GM19463 (cell line): Measurements from ENCODE around the gene RUBCN.
"Not testable (repeated sequence)": the region's sequence is repeated elsewhere in the genome, so short reads cannot be mapped to it uniquely, and the experiment has no call there.

Experiments
- ATAC-seq: cut with Tn5 transposase; IDR thresholded peaks from one replicate; pipeline ENCODE4 v1.9.1; 2021; ENCODE audit warnings: mild to moderate bottlenecking, moderate library complexity; ENCODE audit not compliant: unreplicated experiment

RUBCN gene

DNA sequence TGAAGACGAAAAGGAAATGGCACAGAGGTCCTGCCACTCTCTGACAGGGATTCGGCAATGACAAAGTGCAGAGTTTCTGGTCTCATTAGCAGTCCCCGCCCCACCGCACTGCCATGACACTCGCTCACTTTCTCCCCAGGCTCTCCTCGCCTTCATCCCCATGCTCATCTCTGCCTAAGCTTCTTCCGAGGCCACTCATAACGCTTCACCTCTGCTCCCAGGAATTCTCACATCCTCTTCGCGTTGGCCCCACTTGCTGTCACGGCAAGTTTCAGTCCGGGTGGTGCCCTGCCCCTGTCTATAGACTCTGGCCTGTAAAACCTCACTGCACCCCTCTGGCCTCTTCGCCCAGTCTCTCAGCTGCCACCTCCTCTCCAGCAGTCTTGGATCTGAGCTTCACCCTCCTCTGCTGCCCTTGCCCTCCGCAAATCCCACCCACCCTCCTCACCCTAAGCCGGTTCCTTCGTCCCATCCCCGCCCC lies 654 bp downstream of the RUBCN start:
- ATAC-seq: peak; percentile 17

- ATAC-seq: peak; percentile 31
These were observed 1.9 kb downstream of the RUBCN start for GRCh38 chr3:197734667-197735318.

- ATAC-seq: no peak
These were observed 3.7 kb downstream of the RUBCN start for GRCh38 chr3:197733042-197733441.

- ATAC-seq: not testable (repeated sequence)
These were observed 5.2 kb downstream of the RUBCN start for GRCh38 chr3:197731483-197731882.

DNA sequence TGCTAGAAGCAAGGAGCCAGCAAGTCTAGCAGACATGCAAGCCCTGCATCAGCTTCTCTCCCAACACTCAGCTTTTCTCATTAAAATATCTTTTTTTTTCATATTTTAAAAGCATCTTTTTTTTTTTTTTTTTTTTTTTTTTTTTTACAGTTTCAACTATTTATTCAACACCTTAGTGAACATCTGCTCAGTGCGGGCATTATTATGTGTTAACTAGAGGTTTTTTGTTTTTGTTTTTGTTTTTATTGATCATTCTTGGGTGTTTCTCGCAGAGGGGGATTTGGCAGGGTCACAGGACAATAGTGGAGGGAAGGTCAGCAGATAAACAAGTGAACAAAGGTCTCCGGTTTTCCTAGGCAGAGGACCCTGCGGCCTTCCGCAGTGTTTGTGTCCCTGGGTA lies 5.9 kb downstream of the RUBCN start:
- not testable (repeated sequence) for ATAC-seq

- no peak for ATAC-seq
These were observed 6.5 kb downstream of the RUBCN start for GRCh38 chr3:197730200-197730599.

DNA sequence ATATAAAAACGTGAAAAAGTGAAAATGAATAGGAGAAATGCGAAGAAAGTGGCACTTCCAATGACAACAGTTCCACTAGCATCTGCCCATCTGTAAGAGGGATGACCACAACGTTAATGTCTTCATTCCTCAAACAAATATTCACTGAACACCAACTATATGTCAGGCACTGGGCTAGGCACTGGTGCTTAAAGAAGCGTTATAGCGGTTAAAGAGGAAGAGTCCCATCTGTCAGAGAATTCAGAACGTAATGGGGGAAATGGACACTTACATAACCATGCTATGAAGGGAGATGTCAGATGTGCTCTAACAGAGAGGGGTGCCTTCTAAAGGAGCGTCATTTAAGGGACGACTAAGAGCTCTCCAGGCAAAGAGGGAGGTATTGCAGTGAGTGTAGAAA lies 8.2 kb downstream of the RUBCN start:
- no peak for ATAC-seq

DNA sequence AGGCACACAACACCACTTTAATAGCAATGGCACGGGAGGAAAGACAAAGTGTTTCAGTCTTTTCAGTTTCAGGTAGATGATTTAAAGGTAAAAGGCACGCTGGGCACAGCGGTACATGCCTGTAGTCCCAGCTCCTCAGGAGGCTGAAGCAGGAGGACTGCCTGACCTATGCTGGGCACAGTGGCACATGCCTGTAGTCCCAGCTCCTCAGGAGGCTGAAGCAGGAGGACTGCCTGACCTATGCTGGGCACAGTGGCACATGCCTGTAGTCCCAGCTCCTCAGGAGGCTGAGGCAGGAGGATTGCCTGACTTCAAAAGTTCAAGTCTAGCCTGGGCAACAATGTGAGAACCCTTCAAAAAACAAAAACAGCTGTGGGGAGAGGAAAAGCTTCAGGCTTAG lies 8.8 kb downstream of the RUBCN start:
- ATAC-seq: not testable (repeated sequence)

GRCh38 chr3:197722734-197723133 lies 14.0 kb downstream of the RUBCN start:
- no peak for ATAC-seq

- ATAC-seq: no peak
These were observed 16.0 kb downstream of the RUBCN start for GRCh38 chr3:197720694-197721093.

- no peak for ATAC-seq
These were observed 17.8 kb downstream of the RUBCN start for GRCh38 chr3:197718891-197719290.

GRCh38 chr3:197714251-197714650 lies 22.5 kb downstream of the RUBCN start:
- ATAC-seq: no peak

DNA sequence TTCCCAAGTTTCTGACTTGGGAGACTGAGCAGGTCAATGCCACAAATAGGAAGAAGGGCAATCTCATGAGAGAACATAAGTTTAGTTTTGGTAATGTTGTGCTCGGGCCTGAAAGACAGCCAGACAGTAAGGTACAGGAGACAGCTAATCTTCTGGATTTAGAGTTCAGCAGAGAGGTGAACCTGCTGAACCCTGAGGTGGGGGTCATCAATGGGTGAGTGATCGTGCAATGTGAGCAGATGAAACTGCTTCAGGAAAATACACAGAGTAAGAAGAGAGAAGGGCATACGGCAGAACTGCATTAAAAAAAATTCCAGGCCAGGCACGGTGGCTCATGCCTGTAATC lies 23.3 kb downstream of the RUBCN start:
- peak; percentile 20 for ATAC-seq

- ATAC-seq: peak; percentile 86
These were observed 24.6 kb downstream of the RUBCN start for GRCh38 chr3:197711973-197712707.

GRCh38 chr3:197710965-197711364 lies 25.7 kb downstream of the RUBCN start:
- ATAC-seq: not testable (repeated sequence)

- no peak for ATAC-seq
These were observed 27.6 kb downstream of the RUBCN start for GRCh38 chr3:197709135-197709534.

DNA sequence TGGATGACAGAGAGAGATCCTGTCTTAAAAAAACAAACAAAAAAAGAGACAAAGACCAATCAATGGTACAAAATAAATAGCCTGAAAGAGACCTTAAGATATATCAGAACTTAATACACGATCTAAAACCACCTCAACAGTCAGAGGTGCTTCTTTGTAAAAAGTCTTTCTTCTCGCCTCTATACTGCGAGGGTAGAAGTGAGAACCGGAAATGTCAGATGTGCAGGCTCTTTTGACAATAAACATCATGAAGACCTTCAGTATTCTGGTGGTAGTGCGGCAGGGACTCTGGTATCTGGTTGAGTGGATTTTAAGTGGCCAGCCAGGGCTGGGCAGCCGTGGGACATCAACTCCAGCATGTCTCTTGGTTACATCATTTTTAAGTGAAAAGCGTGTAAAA lies 30.0 kb downstream of the RUBCN start:
- ATAC-seq: no peak

- no peak for ATAC-seq
These were observed 34.9 kb downstream of the RUBCN start for GRCh38 chr3:197701841-197702240.

GRCh38 chr3:197700095-197700494 lies 36.6 kb downstream of the RUBCN start:
- no peak for ATAC-seq

- ATAC-seq: no peak
These were observed 39.3 kb downstream of the RUBCN start for GRCh38 chr3:197697355-197697754.

- ATAC-seq: no peak
These were observed 42.5 kb downstream of the RUBCN start for GRCh38 chr3:197694251-197694650.

DNA sequence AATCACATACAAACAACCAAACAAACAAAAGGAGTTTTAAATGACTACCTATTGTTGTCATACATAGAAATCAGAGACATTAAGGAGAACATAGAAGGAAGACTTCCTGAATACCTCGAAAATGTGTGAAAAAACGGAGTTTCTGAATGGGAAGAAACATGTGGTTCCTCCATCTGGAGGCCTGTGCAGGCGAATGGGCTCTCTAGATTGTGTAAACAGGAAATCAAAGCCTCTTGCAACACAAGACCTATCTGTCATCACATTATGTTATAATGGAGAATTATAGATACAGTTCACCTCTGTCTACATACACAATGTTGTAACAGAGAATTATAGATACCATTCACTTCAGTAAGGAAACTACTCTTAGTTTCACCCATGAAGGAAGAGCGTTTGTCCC lies 44.1 kb downstream of the RUBCN start:
- ATAC-seq: no peak

DNA sequence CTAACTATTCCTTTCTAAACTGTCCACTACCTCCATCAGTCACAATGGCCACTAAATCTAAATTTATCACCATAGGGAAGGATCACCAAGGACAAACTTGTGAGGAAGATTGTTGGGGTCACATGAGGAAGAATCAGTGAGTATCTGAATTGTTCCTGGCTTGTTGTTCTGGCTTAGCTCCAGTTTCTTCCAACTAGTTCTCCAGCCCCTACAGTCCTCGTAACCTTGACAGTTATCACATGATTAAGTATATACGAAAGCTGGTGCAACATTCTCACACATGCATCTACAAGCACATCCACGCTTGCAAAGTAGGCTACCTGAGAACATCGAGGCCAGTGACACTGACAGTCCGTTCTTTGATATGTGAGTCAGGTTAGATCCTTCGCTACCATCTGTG lies 46.0 kb downstream of the RUBCN start:
- no peak for ATAC-seq
